Activated CD4-positive, alpha-beta memory T cell treated with anti-CD3 and anti-CD28 coated beads, Interleukin-2, amount 10 ng/mL, durations not matched to agents 7 days and 5 days (primary cell): ENCODE data around the gene COL1A2. TPM values are rescaled to one million over a fixed set of nuclear protein-coding genes. Genes with fewer than 3 reads are reported as not detected.

Experiments
- CTCF ChIA-PET: fragments of 350-600 bp; sonication (Branson Sonifier 250); formaldehyde crosslinking; loops from one replicate; lab custom pipeline; 2021; ENCODE audit warnings: antibody characterized with exemption, inconsistent platforms; lab: Charles Lee
- POLR2A ChIA-PET: fragments of 350-600 bp; sonication (Branson Sonifier 250); formaldehyde crosslinking; loops from one replicate; lab custom pipeline; 2021; ENCODE audit warnings: antibody characterized with exemption; lab: Charles Lee
- DNase-seq: peaks from one replicate; pipeline ENCODE4 v3.0.0-alpha.2; 2020
- H3K27ac Mint-ChIP-seq: one replicate; pipeline ENCODE4 v1.8.0; 2021; ENCODE audit warnings: mild to moderate bottlenecking, mixed read lengths
- H3K27me3 Mint-ChIP-seq: one replicate; pipeline ENCODE4 v1.8.0; 2021; ENCODE audit warnings: mixed read lengths
- H3K36me3 Mint-ChIP-seq: one replicate; pipeline ENCODE4 v1.8.0; 2021; ENCODE audit warnings: low read depth, mixed read lengths
- H3K4me1 Mint-ChIP-seq: one replicate; pipeline ENCODE4 v1.8.0; 2021; ENCODE audit warnings: mixed read lengths
- H3K4me3 Mint-ChIP-seq: one replicate; pipeline ENCODE4 v1.8.0; 2021; ENCODE audit warnings: mild to moderate bottlenecking, mixed read lengths
- H3K9me3 Mint-ChIP-seq: one replicate; pipeline ENCODE4 v1.8.0; 2021; ENCODE audit warnings: mixed read lengths
- total RNA-seq, 2 experiments: library from RNA; stranded (reverse); gene quantifications; one replicate each; pipeline ENCODE4 v1.2.3, GENCODE V29; 2021

The COL1A2 gene
- total RNA-seq, 2 experiments from 2014 or later, result 0.08 TPM; not detected in 1

DNA sequence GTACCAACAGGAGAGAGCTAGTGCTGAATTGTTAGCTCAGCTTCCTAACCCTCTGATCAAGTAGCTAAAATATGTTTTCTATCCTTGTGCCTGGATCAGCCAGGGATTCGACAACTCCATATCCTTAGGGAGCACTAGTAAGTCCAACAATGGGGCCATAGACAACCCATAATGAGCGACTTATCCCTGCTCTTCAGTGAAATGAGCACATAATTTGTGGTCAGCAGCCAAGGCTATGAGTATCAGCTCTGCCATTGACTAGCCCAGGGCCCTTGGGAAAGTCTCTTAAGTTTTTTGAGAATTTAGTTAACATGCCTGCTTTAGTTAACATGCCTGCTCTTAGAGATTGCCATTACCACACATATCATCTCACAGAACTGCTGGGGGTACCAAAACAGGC, 39.3 kb downstream of the COL1A2 start:
- no peaks in the 10 kb centered on the region for H3K4me1 Mint-ChIP-seq
- H3K4me3 Mint-ChIP-seq, result no peak overlapping the region
- no peak for DNase-seq
- ChIA-PET POLR2A (no interaction called here), CTCF (interaction anchor here (1.6 kb wide), 1 partner anchor 15 kb away, joined by 5 read pairs; no protein-coding TSS in a partner anchor)
- H3K9me3 Mint-ChIP-seq, result no peaks in the 10 kb centered on the region
- H3K27ac Mint-ChIP-seq, result no peak overlapping the region
- H3K36me3 Mint-ChIP-seq, result no peaks in the 10 kb centered on the region
- peaks cover 15% of the 10 kb centered on the region for H3K27me3 Mint-ChIP-seq

DNA sequence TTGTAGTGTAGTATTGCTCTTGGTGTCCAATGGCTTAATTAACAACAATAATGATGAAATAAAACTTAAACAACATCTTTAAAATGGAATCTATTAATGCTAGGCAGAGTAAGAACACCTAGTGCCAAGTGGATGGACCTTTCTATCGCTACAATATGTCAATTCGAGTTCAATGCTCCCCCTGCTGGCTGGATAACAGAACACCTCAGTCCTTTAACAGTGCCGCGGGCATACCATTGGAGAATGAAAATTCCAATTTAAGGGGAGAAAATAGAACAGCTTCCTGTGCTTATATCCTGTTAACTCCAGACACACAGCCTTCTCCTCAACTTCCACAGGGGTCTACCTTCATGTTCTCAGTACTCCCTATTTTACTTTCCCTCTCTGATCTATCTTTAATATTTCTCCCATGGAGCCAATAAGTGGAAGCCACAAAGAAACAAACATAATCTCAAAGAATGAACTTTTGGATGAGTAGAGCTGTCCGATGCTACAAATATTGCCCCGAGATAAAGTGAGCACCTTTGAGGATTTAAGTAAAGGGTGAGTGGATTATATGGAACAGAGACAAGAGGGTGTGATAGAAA, 41.4 kb downstream of the COL1A2 start:
- Mint-ChIP-seq H3K27me3 (peaks cover 18% of the 10 kb centered on the region), H3K4me1 (no peaks in the 10 kb centered on the region), H3K36me3 (no peaks in the 10 kb centered on the region), H3K9me3 (no peaks in the 10 kb centered on the region), H3K4me3 (no peak overlapping the region), H3K27ac (no peak overlapping the region)
- CTCF ChIA-PET, result interaction anchor here (1.2 to 2.8 kb wide), 3 partner anchors 11 to 349 kb away, joined by 4 to 9 read pairs (median 7); no protein-coding TSS in a partner anchor
- POLR2A ChIA-PET, result no interaction called here
- peak; percentile 42 for DNase-seq

DNA sequence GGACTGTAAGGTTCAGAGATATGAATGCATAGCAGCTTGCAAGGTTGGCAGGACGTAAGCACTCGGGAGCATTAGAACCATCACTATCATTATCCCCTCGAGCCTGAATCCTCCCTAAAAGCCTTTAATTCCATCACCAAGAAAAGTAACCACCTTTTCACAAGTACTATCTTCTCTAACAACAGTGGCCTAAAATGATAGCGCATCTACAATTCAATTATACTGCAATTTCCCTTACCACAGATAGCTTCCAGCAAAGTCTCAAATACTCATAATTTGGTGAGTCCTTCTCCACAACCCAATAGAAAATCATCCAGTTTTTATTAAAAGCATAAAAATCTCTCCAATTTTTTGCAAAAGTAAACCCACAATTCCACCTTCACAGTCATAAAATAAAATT, 42.0 kb downstream of the COL1A2 start:
- H3K27ac Mint-ChIP-seq, result no peak overlapping the region
- no peak for DNase-seq
- H3K36me3 Mint-ChIP-seq, result no peaks in the 10 kb centered on the region
- H3K4me1 Mint-ChIP-seq, result no peaks in the 10 kb centered on the region
- H3K9me3 Mint-ChIP-seq, result no peaks in the 10 kb centered on the region
- H3K4me3 Mint-ChIP-seq, result no peak overlapping the region
- peaks cover 22% of the 10 kb centered on the region for H3K27me3 Mint-ChIP-seq
- CTCF ChIA-PET, result interaction anchor here (1.3 to 2.8 kb wide), 2 partner anchors 12 to 349 kb away, joined by 4 to 9 read pairs; no protein-coding TSS in a partner anchor
- POLR2A ChIA-PET, result no interaction called here

DNA sequence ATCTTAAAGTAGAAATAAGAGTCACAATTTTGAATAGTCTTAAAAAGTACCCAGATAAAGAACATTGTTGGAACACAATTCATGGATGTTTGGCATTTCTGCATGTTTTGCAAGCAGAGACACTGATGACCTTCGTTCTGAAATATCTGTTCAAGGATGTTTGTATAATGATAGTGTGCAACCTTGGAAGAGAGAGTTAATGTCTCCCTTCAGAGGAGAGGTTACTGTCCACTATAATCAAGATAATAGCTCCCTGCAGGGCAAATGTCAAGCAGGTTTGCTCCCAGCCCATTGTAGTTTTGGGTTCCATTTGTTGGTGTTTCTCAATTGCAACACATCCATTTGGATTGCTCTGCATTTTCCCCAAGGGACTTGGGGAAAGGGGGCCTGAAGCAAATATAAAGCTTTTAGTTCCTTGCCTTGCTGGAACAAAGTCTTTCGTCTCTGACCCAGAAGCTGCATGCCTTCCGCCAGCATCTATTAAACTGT, 45.2 kb downstream of the COL1A2 start:
- H3K9me3 Mint-ChIP-seq, result no peaks in the 10 kb centered on the region
- peaks cover 27% of the 10 kb centered on the region for H3K27me3 Mint-ChIP-seq
- no peaks in the 10 kb centered on the region for H3K4me1 Mint-ChIP-seq
- no peak overlapping the region for H3K27ac Mint-ChIP-seq
- no peak for DNase-seq
- no peaks in the 10 kb centered on the region for H3K36me3 Mint-ChIP-seq
- no peak overlapping the region for H3K4me3 Mint-ChIP-seq
- ChIA-PET CTCF (interaction anchor here (0.8 kb wide), 1 partner anchor 9 kb away, joined by 3 read pairs; no protein-coding TSS in a partner anchor), POLR2A (no interaction called here)

DNA sequence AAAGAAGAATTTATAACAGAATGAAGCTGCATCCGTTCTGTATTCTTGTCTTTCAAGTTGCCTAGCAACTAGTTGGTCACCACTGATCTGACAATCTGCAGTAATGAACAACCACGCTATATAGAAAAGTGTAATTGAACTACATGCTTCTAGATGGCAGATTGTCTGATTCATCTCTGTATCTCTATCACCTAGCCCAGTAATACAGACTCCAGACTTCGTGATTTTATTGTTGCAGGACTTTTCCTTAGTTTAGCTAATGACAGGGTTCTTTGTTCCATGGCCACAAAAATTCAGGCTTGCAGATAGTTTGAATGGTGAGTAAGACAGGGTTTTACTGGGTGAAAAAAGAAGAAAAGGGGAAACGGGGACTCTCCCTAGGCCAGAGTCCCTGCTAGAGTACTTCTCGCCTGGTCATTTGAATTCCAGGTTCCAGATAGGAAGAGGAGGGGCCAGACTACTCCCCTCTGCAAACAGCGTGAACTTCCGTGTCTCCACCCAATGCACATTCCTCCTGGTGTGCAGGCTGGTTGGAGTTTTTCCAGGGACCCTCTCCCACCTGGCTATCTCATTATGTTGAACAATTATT, 45.9 kb downstream of the COL1A2 start:
- no peaks in the 10 kb centered on the region for H3K36me3 Mint-ChIP-seq
- no peak for DNase-seq
- ChIA-PET CTCF (interaction anchor here (0.8 kb wide), 1 partner anchor 8 kb away, joined by 3 read pairs; no protein-coding TSS in a partner anchor), POLR2A (no interaction called here)
- H3K9me3 Mint-ChIP-seq, result no peaks in the 10 kb centered on the region
- no peak overlapping the region for H3K27ac Mint-ChIP-seq
- peaks cover 30% of the 10 kb centered on the region for H3K27me3 Mint-ChIP-seq
- no peaks in the 10 kb centered on the region for H3K4me1 Mint-ChIP-seq
- H3K4me3 Mint-ChIP-seq, result no peak overlapping the region

DNA sequence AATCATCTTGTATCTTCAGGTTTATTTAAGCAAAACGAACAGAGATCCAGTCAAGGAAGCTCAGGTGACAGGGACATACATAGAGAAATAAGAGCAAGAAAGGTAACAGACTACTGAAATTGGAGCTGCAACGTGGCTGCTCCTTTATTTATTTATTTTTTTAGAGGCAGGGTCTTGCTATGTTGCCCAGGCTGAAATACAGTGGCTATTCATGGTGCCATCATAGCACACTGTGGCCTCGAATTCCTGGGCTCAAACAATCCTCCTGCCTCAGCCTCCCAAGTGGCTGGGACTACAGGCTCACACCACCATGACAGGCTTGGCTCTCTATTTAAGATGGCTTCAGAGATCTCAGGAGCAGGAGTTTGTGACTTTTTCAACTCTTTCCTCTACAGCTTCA, 46.4 kb downstream of the COL1A2 start:
- POLR2A ChIA-PET, result no interaction called here
- Mint-ChIP-seq H3K9me3 (no peaks in the 10 kb centered on the region), H3K36me3 (no peaks in the 10 kb centered on the region), H3K27me3 (peaks cover 27% of the 10 kb centered on the region), H3K4me1 (no peaks in the 10 kb centered on the region), H3K4me3 (no peak overlapping the region), H3K27ac (no peak overlapping the region)
- no peak for DNase-seq
- CTCF ChIA-PET, result no interaction called here

DNA sequence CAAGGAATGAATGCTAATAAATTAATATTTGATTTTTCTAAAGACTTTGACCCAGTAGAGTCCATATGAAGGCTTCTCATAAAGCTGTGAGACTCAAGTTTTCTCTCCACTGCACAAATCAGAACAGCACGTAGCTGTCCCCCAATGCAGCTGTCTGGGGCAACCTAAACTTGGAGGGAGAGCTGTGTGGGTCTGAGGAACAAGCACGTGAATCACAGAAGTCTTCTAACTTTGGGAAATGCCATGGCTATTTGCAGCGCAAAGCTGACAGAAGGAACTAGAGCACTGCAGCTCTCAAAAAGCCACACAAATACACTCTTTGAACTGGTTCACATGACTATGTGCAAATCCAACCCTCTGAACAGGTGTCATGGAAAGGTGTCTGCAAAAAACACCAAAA, 47.9 kb downstream of the COL1A2 start:
- Mint-ChIP-seq H3K27ac (no peak overlapping the region), H3K27me3 (peaks cover 22% of the 10 kb centered on the region), H3K36me3 (no peaks in the 10 kb centered on the region), H3K9me3 (no peaks in the 10 kb centered on the region), H3K4me1 (no peaks in the 10 kb centered on the region), H3K4me3 (no peak overlapping the region)
- no peak for DNase-seq
- ChIA-PET POLR2A (no interaction called here), CTCF (no interaction called here)

DNA sequence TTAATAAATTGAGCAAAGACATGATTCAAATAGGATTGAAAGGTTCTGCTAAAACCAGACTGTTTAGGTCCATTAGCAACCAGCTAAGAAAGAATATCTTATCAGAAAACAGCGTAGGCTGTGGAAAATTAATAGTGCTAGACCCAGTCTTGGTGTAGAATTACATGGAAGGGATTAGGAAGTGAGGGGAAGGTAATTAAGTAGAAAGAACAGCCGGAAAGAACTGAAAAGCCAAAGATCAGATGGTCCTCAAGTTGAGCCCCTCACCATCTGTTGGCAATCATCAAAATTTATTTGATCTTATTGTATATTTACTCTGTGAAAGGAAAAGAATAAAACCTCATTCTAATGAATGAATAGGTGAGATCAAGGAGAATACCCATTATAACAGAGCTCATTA, 50.1 kb downstream of the COL1A2 start:
- peaks cover 16% of the 10 kb centered on the region for H3K27me3 Mint-ChIP-seq
- no peak overlapping the region for H3K27ac Mint-ChIP-seq
- H3K4me3 Mint-ChIP-seq, result no peak overlapping the region
- no peaks in the 10 kb centered on the region for H3K4me1 Mint-ChIP-seq
- DNase-seq, result no peak
- no peaks in the 10 kb centered on the region for H3K9me3 Mint-ChIP-seq
- H3K36me3 Mint-ChIP-seq, result no peaks in the 10 kb centered on the region
- ChIA-PET POLR2A (no interaction called here), CTCF (no interaction called here)

DNA sequence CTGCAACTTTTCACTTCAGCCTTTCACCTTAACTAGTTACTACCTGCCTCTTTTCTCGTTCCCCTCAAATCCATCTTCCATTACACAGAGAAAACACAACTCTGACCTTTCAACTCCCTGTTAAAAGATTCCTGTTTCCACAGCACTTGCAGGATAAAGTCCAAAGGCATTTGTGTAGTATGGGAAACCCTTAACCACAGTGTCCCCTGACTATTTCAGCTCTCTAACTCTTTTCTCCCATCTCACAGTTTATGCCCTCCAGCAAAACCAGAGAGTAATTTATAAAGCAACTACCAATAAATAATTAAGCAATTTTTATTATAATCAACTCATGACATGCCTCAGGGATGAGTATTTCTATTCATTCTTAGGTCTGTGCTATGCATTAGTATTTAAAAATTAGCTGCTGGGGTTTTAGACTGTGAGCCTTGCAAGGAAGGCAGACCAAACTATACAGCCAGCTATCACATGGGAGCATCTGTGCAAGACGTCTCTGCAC, 51.0 kb downstream of the COL1A2 start:
- H3K36me3 Mint-ChIP-seq, result no peaks in the 10 kb centered on the region
- DNase-seq, result no peak
- H3K4me1 Mint-ChIP-seq, result no peaks in the 10 kb centered on the region
- H3K4me3 Mint-ChIP-seq, result no peak overlapping the region
- ChIA-PET CTCF (no interaction called here), POLR2A (no interaction called here)
- peaks cover 13% of the 10 kb centered on the region for H3K27me3 Mint-ChIP-seq
- H3K27ac Mint-ChIP-seq, result no peak overlapping the region
- no peaks in the 10 kb centered on the region for H3K9me3 Mint-ChIP-seq

DNA sequence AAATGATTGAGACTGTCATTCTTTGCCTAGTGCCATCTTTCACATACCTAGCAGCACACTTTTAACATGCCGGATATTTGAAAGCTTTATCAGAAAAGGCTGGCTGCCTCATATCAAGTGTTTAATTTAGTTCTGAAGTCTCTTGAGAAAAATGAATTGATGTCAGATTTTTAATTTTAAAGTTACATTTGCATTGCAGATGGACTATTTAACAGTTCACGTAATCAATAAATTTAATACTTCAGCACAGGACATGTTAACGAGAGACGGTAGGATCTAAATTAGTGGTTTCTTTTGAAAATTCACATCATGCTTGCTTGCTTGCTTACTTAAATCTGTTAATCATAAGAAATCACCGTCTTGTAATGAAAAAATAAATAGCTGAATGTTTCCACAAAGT, 51.6 kb downstream of the COL1A2 start:
- Mint-ChIP-seq H3K9me3 (no peaks in the 10 kb centered on the region), H3K4me3 (no peak overlapping the region), H3K36me3 (no peaks in the 10 kb centered on the region), H3K27me3 (peaks cover 12% of the 10 kb centered on the region), H3K4me1 (no peaks in the 10 kb centered on the region), H3K27ac (no peak overlapping the region)
- no peak for DNase-seq
- POLR2A ChIA-PET, result no interaction called here
- CTCF ChIA-PET, result no interaction called here

DNA sequence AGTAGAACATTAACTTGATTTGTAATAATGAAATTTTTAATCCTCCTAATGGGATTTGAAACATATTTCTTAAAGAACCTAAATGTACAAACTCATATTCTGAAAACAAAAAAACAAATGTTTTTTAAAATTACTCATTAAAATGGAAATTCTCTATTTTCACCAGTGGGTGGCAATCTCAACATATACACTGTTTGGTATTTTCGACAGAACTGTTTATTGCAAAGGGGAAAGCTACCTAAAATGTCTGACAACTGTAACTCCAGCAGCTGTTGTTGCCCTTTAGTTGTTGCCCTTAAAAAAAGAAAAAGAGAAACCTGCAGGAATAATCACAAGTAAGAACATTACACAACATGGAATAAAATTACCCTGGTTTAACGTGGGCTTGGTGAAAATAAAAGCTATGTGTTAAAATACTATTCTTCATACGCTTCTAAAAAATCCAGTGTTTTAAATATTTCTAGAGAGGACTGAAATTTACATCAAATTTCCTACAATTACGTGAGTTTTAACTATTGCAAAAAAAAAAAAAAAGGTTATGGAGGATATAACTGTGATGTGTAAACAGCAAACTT, 54.5 kb downstream of the COL1A2 start:
- Mint-ChIP-seq H3K4me1 (no peaks in the 10 kb centered on the region), H3K4me3 (no peak overlapping the region), H3K9me3 (no peaks in the 10 kb centered on the region), H3K27me3 (peaks cover 10% of the 10 kb centered on the region), H3K36me3 (no peaks in the 10 kb centered on the region), H3K27ac (no peak overlapping the region)
- CTCF ChIA-PET, result interaction anchor here (0.6 to 3.8 kb wide), 18 partner anchors 8 to 1241 kb away, joined by 3 to 24 read pairs (median 4); partner anchors contain the start of gene SGCE
- DNase-seq, result no peak
- POLR2A ChIA-PET, result interaction anchor here (0.7 to 1.1 kb wide), 2 partner anchors 62 to 208 kb away, joined by 3 read pairs; no protein-coding TSS in a partner anchor

DNA sequence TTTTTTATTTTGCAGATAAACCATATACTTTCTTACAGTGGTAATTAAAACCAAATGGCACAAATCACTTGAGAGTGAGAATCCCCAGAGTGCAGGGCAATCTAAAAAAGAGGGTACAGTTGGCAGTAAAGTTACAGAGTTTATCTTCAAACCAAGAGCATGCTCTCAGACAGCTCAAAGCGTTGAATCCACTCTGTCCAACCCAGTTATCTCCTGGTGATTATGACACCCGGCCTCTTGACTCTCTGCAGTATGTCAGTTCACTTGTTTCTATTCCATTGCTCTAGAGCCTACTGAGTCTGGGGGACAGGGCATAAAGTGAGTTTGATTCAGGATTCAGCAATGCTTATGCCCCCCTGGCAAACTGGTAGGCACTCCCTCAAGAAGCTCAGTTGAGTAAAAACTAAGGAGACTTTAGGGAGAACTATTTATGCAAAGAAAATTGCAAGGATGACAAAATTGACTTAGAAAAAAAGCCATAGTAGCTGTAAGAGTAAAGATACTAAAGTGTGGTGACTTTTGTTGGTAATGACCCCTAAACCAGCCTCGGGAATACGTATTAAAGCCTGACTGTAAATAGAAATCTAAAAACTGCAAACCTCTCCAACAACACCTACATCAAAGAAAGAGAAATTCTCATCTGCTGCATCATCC, 55.5 kb downstream of the COL1A2 start:
- DNase-seq, result no peak
- Mint-ChIP-seq H3K36me3 (no peaks in the 10 kb centered on the region), H3K9me3 (no peaks in the 10 kb centered on the region), H3K27me3 (peaks cover 6% of the 10 kb centered on the region), H3K4me3 (no peak overlapping the region), H3K4me1 (no peaks in the 10 kb centered on the region), H3K27ac (no peak overlapping the region)
- ChIA-PET CTCF (interaction anchor here (0.6 to 3.8 kb wide), 14 partner anchors 8 to 1240 kb away, joined by 3 to 24 read pairs (median 4); partner anchors contain the start of gene SGCE), POLR2A (interaction anchor here (0.7 to 1.1 kb wide), 2 partner anchors 61 to 207 kb away, joined by 3 read pairs; no protein-coding TSS in a partner anchor)
